ENCODE results near the gene RPL13. TPM values are rescaled to one million over a fixed set of nuclear protein-coding genes. Genes with fewer than 3 reads are reported as not detected.

Gene RPL13
- total and polyA plus RNA-seq, 2 of the 8 experiments (the other 6 are each of a cell fraction or from before 2014, with no cell fraction given), result 2,162 to 7,384 TPM

GRCh38 chr16:89556750-89557689 is 3.5 kb upstream of the RPL13 start:
- no peak overlapping the region for H3K14ac ChIP-seq (ENCODE audit: insufficient read length)
- no peak overlapping the region for H3K4me2 ChIP-seq (ENCODE audit: insufficient read depth in 1 of 2, low read depth in 2 of 2, low read length in 2 of 2)
- H3K79me2 ChIP-seq (ENCODE audit: control insufficient read depth in 1 of 2, insufficient read depth in 2 of 2, low read length in 2 of 2), result peaks cover 11 to 15% of the 10 kb centered on the region in 2 experiments
- peaks cover 9 to 16% of the 10 kb centered on the region in 2 experiments for H4K20me1 ChIP-seq (replicated peaks in 1 of 2; ENCODE audit: control insufficient read depth in 1 of 2, insufficient read depth in 2 of 2, low read length in 2 of 2)
- H4K5ac ChIP-seq (ENCODE audit: insufficient read length, low read depth, low read length), result no peak overlapping the region
- H3K23me2 ChIP-seq (ENCODE audit: low read depth, low read length), result peaks cover 5% of the 10 kb centered on the region
- no peak overlapping the region for H3K56ac ChIP-seq (replicated peaks; ENCODE audit: insufficient read length, low read depth, low read length)
- no peak overlapping the region for H2AK5ac ChIP-seq (ENCODE audit: low read depth, low read length)
- ChIA-PET POLR2A (ENCODE audit: partially characterized antibody) (interaction anchor here (0.8 to 2.2 kb wide), 9 partner anchors 9 to 148 kb away, joined by 3 to 9 read pairs (median 3); no protein-coding TSS in a partner anchor), CTCF (ENCODE audit: partially characterized antibody) (interaction anchor here (0.6 to 2.4 kb wide), 23 partner anchors 8 to 294 kb away, joined by 3 to 15 read pairs (median 4); no protein-coding TSS in a partner anchor)
- no peak overlapping the region for H2AFZ ChIP-seq (ENCODE audit: low read length)
- no peak overlapping the region for H2BK20ac ChIP-seq (ENCODE audit: low read length)
- H3K79me1 ChIP-seq (ENCODE audit: low read depth, low read length), result no peaks in the 10 kb centered on the region; the same call in 1 of the 2 replicates
- H2BK5ac ChIP-seq (ENCODE audit: low read depth, low read length), result 0 out of 2 replicates have a peak overlapping the region, but pooled peaks have one; percentile 24
- H3K4ac ChIP-seq (replicated peaks; ENCODE audit: insufficient read length, low read depth, low read length), result no peak overlapping the region
- no peak overlapping the region for H3K27ac ChIP-seq (ENCODE audit: low read depth, low read length)
- no peak overlapping the region for H4K8ac ChIP-seq (ENCODE audit: extremely low read depth, insufficient read depth, low read length)
- H3K18ac ChIP-seq (ENCODE audit: extremely low read depth, low read length), result no peak overlapping the region
- H2BK12ac ChIP-seq (ENCODE audit: low read depth, low read length), result no peak overlapping the region
- peaks cover 0 to 4% (median under 1%) of the 10 kb centered on the region in 4 experiments; a peak in 4 of 7 replicates for H3K4me1 ChIP-seq (replicated peaks in 1 of 4; ENCODE audit: control insufficient read depth in 3 of 4, insufficient read depth in 4 of 4, low read length in 3 of 4)
- peak; percentile 28 for FAIRE-seq
- no peak overlapping the region for H4K91ac ChIP-seq (replicated peaks; ENCODE audit: insufficient read length, low read length)
- H2BK15ac ChIP-seq (ENCODE audit: low read length), result no peak overlapping the region
- no peak overlapping the region for H3K23ac ChIP-seq (ENCODE audit: insufficient read length)
- H3K9ac ChIP-seq (replicated peaks in 1 of 4; ENCODE audit: extremely low read depth in 1 of 4, low read depth in 3 of 4, low read length in 3 of 4), result no peak overlapping the region
- H3K27me3 ChIP-seq (replicated peaks in 1 of 4; ENCODE audit: control insufficient read depth in 3 of 4, extremely low read depth in 1 of 4, insufficient read depth in 3 of 4, low read length in 3 of 4), result no peaks in the 10 kb centered on the region
- 89% methylated on average over 33 of the region's 34 CpGs; no CpG with 5 or more reads in 1 of the 2 experiments for WGBS, 2 experiments (ENCODE audit: extremely low coverage in 1 of 2, insufficient coverage in 1 of 2, insufficient read length in 1 of 2, insufficient replicate concordance in 2 of 2, low coverage in 1 of 2, low lambda C conversion rate in 2 of 2, missing lambda C conversion rate in 1 of 2)
- no peak overlapping the region for H3K4me3 ChIP-seq (ENCODE audit: extremely low read depth in 1 of 4, insufficient read depth in 2 of 4, low read depth in 3 of 4, low read length in 4 of 4)
- no peak overlapping the region for H2BK120ac ChIP-seq (replicated peaks; ENCODE audit: low read depth, low read length)
- peaks cover 11 to 41% (median 31%) of the 10 kb centered on the region in 4 experiments for H3K36me3 ChIP-seq (ENCODE audit: control insufficient read depth in 2 of 4, insufficient read depth in 4 of 4, low read length in 3 of 4)
- peak in 1 of 2 experiments; percentile 98 for DNase-seq (ENCODE audit: low read depth in 1 of 2, low spot score in 2 of 2)
- no peaks in the 10 kb centered on the region for H3K9me3 ChIP-seq (ENCODE audit: insufficient read depth in 2 of 2, low read depth in 1 of 2, low read length in 1 of 2)
- TF ChIP-seq JUND (IDR thresholded peaks at IDR 0.05; ENCODE audit: low read length) (no peak), EGR1 (IDR thresholded peaks at IDR 0.05; ENCODE audit: borderline replicate concordance, low read depth, low read length) (no peak), NANOG (IDR thresholded peaks at IDR 0.05; ENCODE audit: insufficient read depth, low read depth, low read length, poor library complexity, severe bottlenecking) (no peak), GTF2F1 (IDR thresholded peaks at IDR 0.05; ENCODE audit: borderline replicate concordance, low read depth, low read length) (no peak), CBX5 (IDR thresholded peaks at IDR 0.05; ENCODE audit: low read depth, low read length) (no peak), BRCA1 (IDR thresholded peaks at IDR 0.05; ENCODE audit: low read depth, low read length) (no peak), KDM1A (IDR thresholded peaks at IDR 0.05; ENCODE audit: borderline replicate concordance, low read length) (no peak), SP2 (IDR thresholded peaks at IDR 0.05; ENCODE audit: low read length) (no peak), BCL11A (IDR thresholded peaks at IDR 0.05; ENCODE audit: low read depth in 2 of 2, low read length in 2 of 2) (no peak), RFX5 (IDR thresholded peaks at IDR 0.05; ENCODE audit: borderline replicate concordance, low read depth, low read length) (no peak)
- TF ChIP-seq, protein P1, sequence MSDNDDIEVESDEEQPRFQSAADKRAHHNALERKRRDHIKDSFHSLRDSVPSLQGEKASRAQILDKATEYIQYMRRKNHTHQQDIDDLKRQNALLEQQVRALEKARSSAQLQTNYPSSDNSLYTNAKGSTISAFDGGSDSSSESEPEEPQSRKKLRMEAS (IDR thresholded peaks at IDR 0.05), result peak; percentile 31; the same call in 1 of the 2 replicates

All from H1 (cell line).